Spinal cord (tissue), 10 donors: ENCODE results near the gene EFNA4. TPM values are rescaled to one million over a fixed set of nuclear protein-coding genes. Genes with fewer than 3 reads are reported as not detected.

ENCODE experiments used
- DNase-seq, 6 donors: peaks; one replicate each; pipeline versions ENCODE4 v3.0.0 to v3.0.0-alpha.2; 2013 to 2015; ENCODE audit warnings: low spot score in 6 of 6, low read depth in 4 of 6
- H3K27ac ChIP-seq: one replicate; pipeline ENCODE4 v1.5.1; 2013; ENCODE audit warnings: low read depth, low read length, control low read depth
- H3K27me3 ChIP-seq: one replicate; pipeline ENCODE4 v1.6.1; 2013; ENCODE audit warnings: low read length; ENCODE audit not compliant: control insufficient read depth, insufficient read depth
- H3K36me3 ChIP-seq: one replicate; pipeline ENCODE4 v1.6.1; 2013; ENCODE audit warnings: low read length; ENCODE audit not compliant: control insufficient read depth, insufficient read depth
- H3K4me1 ChIP-seq: one replicate; pipeline ENCODE4 v1.6.1; 2013; ENCODE audit warnings: low read length; ENCODE audit not compliant: control insufficient read depth, insufficient read depth
- H3K4me3 ChIP-seq: one replicate; pipeline ENCODE4 v1.5.1; 2013; ENCODE audit warnings: low read depth, low read length, control low read depth
- H3K9me3 ChIP-seq: one replicate; pipeline ENCODE4 v1.6.1; 2013; ENCODE audit warnings: low read length; ENCODE audit not compliant: control insufficient read depth, insufficient read depth
- WGBS: methylation state at CpG from one replicate; pipeline ENCODE4 v1.1.5; 2013; ENCODE audit warnings: missing lambda C conversion rate; ENCODE audit not compliant: insufficient coverage; 5-methylcytosine and 5-hydroxymethylcytosine counted together
- polyA plus RNA-seq, 2 donors: library from polyadenylated mRNA; unstranded; fragments of 120-200 nt; gene quantifications; one replicate each; pipeline ENCODE4 v1.2.1, GENCODE V29; 2013; ENCODE audit not compliant: insufficient read length in 2 of 2
- total RNA-seq, 2 donors: library from RNA; depleted of rRNA in 1 of 2; stranded (reverse); fragments of 120-200 nt in 1 of 2; fragments of >200 nt in 1 of 2; gene quantifications; one replicate each; pipeline versions ENCODE4 v1.2.3 to v1.2.4, GENCODE V29; 2013 to 2014
- donor health status: healthy.

The EFNA4 gene
- total and polyA plus RNA-seq, 4 donors = 3.5 to 13.9 (median 6.0) TPM

- Histone ChIP-seq H3K27me3 (peaks cover 38% of the 10 kb centered on the region), H3K4me3 (peak within 1 kb of the TSS; percentile 47), H3K36me3 (peaks cover 7% of the 10 kb centered on the region), H3K27ac (no peak within 1 kb of the TSS), H3K4me1 (peaks cover 54% of the 10 kb centered on the region), H3K9me3 (no peaks in the 10 kb centered on the region)
- WGBS = 1% methylated on average over 59 of the region's 59 CpGs
- peak in 3 of 6 donors; percentile 76 to 95 (median 93) for DNase-seq
These were observed 15.1 kb downstream of the EFNA4 start, which contains the start of gene EFNA3 for GRCh38 chr1:155078469-155079209. Gene EFNA3 (plus strand): TSS chr1:155078837. CDS start chr1:155078942, 105 bp downstream.

DNA sequence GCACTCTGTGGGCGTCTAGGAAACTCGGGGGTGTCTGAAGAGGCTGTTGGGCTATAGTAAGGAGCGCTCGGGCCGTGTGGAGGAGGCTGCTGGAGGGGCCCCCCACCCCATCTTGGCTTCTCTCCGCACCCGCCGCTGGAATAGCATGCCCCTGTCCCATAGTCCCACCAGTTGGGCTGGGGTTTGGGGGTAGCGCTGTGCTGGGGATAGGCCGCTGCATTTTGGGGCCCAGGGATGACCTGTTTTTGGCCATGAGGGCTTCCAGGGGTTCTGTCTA lies 15.6 kb downstream of the EFNA4 start:
- Histone ChIP-seq H3K9me3 (no peaks in the 10 kb centered on the region), H3K27ac (no peak overlapping the region), H3K4me1 (peaks cover 59% of the 10 kb centered on the region), H3K4me3 (peak overlapping the region; percentile 47), H3K27me3 (peaks cover 38% of the 10 kb centered on the region), H3K36me3 (peaks cover 7% of the 10 kb centered on the region)
- 0% methylated on average over 6 of the region's 10 CpGs for WGBS
- no peak for DNase-seq

- Histone ChIP-seq H3K36me3 (peaks cover 7% of the 10 kb centered on the region), H3K4me1 (peaks cover 65% of the 10 kb centered on the region), H3K27ac (no peak overlapping the region), H3K27me3 (peaks cover 40% of the 10 kb centered on the region), H3K9me3 (no peaks in the 10 kb centered on the region), H3K4me3 (peak overlapping the region; percentile 47)
- DNase-seq = peak in 2 of 6 donors; percentile 53 to 82
- under 1% methylated on average over 56 of the region's 67 CpGs for WGBS
These were observed 16.2 kb downstream of the EFNA4 start for GRCh38 chr1:155079487-155080311.

DNA sequence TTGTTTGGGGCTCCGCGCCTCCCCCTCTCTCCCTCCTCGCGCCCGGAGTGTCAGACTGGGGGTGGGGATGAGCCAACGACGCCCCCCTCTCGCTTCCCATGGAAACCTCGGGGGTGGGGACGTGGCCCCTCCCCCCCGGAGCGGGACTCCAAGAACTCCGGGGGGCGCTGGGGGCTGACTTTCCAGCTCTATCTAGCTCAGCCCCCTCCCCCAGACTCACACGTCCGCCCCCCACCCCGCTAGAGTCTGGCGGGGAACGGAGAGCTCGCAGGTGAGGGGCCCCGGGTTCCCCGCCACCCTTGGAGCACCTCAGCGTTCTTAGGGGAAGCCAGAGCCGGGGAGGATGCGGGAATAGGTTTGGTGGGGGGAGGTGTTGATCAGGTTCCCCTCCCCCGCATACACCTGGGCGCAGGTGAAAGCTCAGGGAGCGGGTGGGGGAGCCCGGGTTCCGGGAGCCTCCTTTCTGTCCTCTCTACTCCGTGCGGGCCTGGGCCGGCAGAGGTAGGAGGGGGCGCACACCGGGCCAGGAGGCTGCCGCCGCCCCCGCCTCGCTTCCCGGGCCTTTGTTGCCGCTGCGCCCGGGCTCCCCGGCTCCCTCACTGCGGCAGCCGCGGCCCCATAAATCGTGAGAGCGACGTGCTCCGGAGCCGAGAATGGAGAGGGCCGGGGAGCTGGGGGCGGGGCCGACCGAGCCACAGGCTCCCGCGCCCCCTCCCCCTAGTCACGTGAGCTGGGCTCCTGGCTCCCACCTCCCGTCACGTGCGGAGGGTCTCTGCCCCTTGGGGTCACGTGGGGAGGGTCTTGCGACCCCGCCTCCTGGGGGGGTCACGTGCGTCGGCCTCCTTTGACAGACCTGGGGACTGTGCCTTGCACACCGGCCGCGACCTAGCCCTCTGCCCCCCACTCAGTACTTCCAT lies 17.0 kb downstream of the EFNA4 start:
- under 1% methylated on average over 49 of the region's 71 CpGs for WGBS
- peaks cover 40% of the 10 kb centered on the region for H3K27me3 ChIP-seq
- peaks cover 68% of the 10 kb centered on the region for H3K4me1 ChIP-seq

DNA sequence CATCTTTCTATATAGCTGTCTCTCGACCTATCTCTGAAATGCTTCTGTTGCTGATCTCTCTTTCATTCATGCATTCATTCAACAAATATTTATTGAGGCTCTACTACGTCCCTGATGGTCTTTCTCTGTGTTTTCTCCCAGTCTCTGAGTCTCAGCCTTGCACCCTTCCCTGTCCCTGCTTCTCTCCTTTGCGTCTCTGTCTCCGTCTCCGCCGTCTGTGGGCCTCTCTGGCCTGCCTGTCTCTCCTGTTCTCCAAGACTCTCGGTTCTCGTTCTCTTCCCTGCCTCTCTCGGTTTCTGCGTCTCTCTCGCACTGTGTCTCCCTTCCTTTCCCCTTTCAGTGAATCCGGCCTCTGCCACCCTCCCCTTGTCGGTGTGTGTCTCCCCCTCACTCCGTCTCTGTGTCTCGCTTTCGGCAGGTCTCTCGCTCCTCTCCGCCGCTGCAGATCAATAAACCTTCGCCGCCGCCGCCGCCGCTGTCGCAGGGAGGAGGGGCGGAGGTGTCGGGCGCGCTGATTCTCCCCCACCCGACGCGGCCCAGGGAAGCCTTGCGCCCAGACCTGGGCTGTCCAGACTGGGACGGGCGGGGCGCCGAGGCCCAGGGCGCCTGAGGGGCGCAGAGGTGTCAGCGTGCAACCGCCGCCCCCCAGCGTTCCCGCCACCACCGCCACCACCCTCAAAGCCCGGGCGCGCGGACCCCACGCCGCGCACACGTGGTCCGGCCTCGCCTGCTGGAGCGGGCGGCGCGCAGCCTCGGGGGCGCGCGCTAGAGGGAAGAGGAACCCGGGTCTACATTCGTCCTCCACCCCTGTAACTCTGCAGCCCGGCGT lies 18.1 kb downstream of the EFNA4 start:
- WGBS = 5% methylated on average over 65 of the region's 68 CpGs
- Histone ChIP-seq H3K9me3 (no peaks in the 10 kb centered on the region), H3K36me3 (peaks cover 17% of the 10 kb centered on the region), H3K4me1 (peaks cover 79% of the 10 kb centered on the region), H3K27ac (peak overlapping the region; percentile 52), H3K4me3 (peak overlapping the region; percentile 47), H3K27me3 (peaks cover 40% of the 10 kb centered on the region)
- peak in 2 of 6 donors; percentile 59 to 74 for DNase-seq

More for the DNA sequence above, 17.0 kb downstream of the EFNA4 start:
- Histone ChIP-seq H3K36me3 (peaks cover 7% of the 10 kb centered on the region), H3K9me3 (no peaks in the 10 kb centered on the region), H3K4me3 (peak overlapping the region; percentile 47), H3K27ac (peak overlapping the region; percentile 58)
- peak in 3 of 6 donors; percentile 84 to 97 (median 92) for DNase-seq

GRCh38 chr1:155082301-155083051 lies 18.9 kb downstream of the EFNA4 start:
- Histone ChIP-seq H3K27ac (no peak overlapping the region), H3K9me3 (no peaks in the 10 kb centered on the region), H3K36me3 (peaks cover 25% of the 10 kb centered on the region), H3K27me3 (peaks cover 40% of the 10 kb centered on the region), H3K4me1 (peaks cover 81% of the 10 kb centered on the region), H3K4me3 (no peak overlapping the region)
- WGBS = 14% methylated on average over 17 of the region's 36 CpGs
- no peak for DNase-seq

GRCh38 chr1:155083052-155083541 lies 19.6 kb downstream of the EFNA4 start:
- DNase-seq = no peak
- Histone ChIP-seq H3K4me1 (peaks cover 77% of the 10 kb centered on the region), H3K27ac (no peak overlapping the region), H3K27me3 (peaks cover 40% of the 10 kb centered on the region), H3K36me3 (peaks cover 26% of the 10 kb centered on the region), H3K4me3 (no peak overlapping the region), H3K9me3 (no peaks in the 10 kb centered on the region)
- WGBS = 51% methylated on average over 6 of the region's 6 CpGs
